ENCODE results near the gene TSPAN11. TPM values are rescaled to one million over a fixed set of nuclear protein-coding genes. Genes with fewer than 3 reads are reported as not detected.

Gene TSPAN11
- total and polyA plus RNA-seq, 2 of the 4 experiments (the other 2 are of a cell fraction): 0.18 to 0.26 TPM

- Histone ChIP-seq H3K9me1 (ENCODE audit: insufficient read depth, low read length) (no peaks in the 10 kb centered on the region), H2AK5ac (ENCODE audit: low read depth, low read length) (no peak overlapping the region), H3K9me3 (ENCODE audit: control insufficient read depth, insufficient read depth, low read length) (no peaks in the 10 kb centered on the region), H2AK9ac (replicated peaks; ENCODE audit: low read depth, low read length, poor library complexity) (no peak overlapping the region), H3K27ac (ENCODE audit: insufficient read depth, low read length) (no peak overlapping the region), H3K18ac (ENCODE audit: low read depth, low read length) (no peak overlapping the region), H3K4me1 (ENCODE audit: control insufficient read depth, insufficient read depth, low read length) (no peaks in the 10 kb centered on the region), H3K4me2 (ENCODE audit: low read depth, low read length) (no peak overlapping the region), H3K4me3 (ENCODE audit: insufficient read depth, low read depth, low read length) (no peak overlapping the region), H3K9ac (ENCODE audit: low read depth, low read length) (no peak overlapping the region), H2BK20ac (ENCODE audit: low read depth, low read length) (no peak overlapping the region), H2AFZ (replicated peaks; ENCODE audit: low read length, poor library complexity) (no peak overlapping the region), H2BK120ac (ENCODE audit: low read depth, low read length) (no peak overlapping the region), H3K14ac (replicated peaks; ENCODE audit: low read depth, low read length) (no peak overlapping the region), H2BK5ac (ENCODE audit: low read depth, low read length, poor library complexity, severe bottlenecking) (no peak overlapping the region), H3K36me3 (ENCODE audit: control insufficient read depth, insufficient read depth, low read length) (no peaks in the 10 kb centered on the region), H3K27me3 (ENCODE audit: control insufficient read depth, insufficient read depth, low read length) (peaks cover 45% of the 10 kb centered on the region; the same call in 1 of the 2 replicates), H3K4ac (ENCODE audit: low read depth, low read length) (no peak overlapping the region), H4K5ac (ENCODE audit: low read depth, low read length) (no peak overlapping the region), H2BK15ac (ENCODE audit: low read depth, low read length) (no peak overlapping the region), H3K23ac (ENCODE audit: low read depth, low read length) (no peak overlapping the region), H3K79me1 (ENCODE audit: low read depth in 1 of 2, low read length in 2 of 2) (no peaks in the 10 kb centered on the region), H4K8ac (ENCODE audit: low read depth in 2 of 2, low read length in 2 of 2) (no peak overlapping the region), H4K20me1 (ENCODE audit: insufficient read depth, low read length) (no peaks in the 10 kb centered on the region), H3K56ac (ENCODE audit: extremely low read depth, insufficient read depth, low read length) (no peak overlapping the region), H4K91ac (ENCODE audit: insufficient read depth, low read depth, low read length) (no peak overlapping the region)
- no TSS peak for BruUV-seq (replicated peaks)
- ChIA-PET CTCF (no interaction called here), POLR2A (ENCODE audit: unreplicated experiment) (no interaction called here)
- in situ Hi-C loops (cut with MboI; ENCODE audit: low sequenced_read_pairs) (no loop called here), intact Hi-C loops (cut with micrococcal nuclease) (no loop called here), dilution Hi-C loops (cut with HindIII; ENCODE audit: low sequenced_read_pairs, unreplicated experiment) (no loop called here)
- TF ChIP-seq RCOR1 (IDR thresholded peaks at IDR 0.05; ENCODE audit: insufficient replicate concordance, low read length): no peak
- TF ChIP-seq SMC3 (IDR thresholded peaks at IDR 0.05; ENCODE audit: low read depth, low read length): no peak
- TF ChIP-seq MAFK (IDR thresholded peaks at IDR 0.05; ENCODE audit: low read depth, low read length): no peak
- no peak for TF ChIP-seq ELK1 (IDR thresholded peaks at IDR 0.05; ENCODE audit: borderline replicate concordance, low read depth, low read length)
- no peak for TF ChIP-seq POLR2A (IDR thresholded peaks at IDR 0.05; ENCODE audit: low read depth, low read length)
- no peak for TF ChIP-seq BHLHE40 (IDR thresholded peaks at IDR 0.05; ENCODE audit: low read depth, low read length)
- no peak for TF ChIP-seq MAZ (IDR thresholded peaks at IDR 0.05; ENCODE audit: borderline replicate concordance, low read depth, low read length)
- no peak for TF ChIP-seq RFX5 (IDR thresholded peaks at IDR 0.05; ENCODE audit: low read depth, low read length)
- TF ChIP-seq CEBPB (IDR thresholded peaks at IDR 0.05; ENCODE audit: low read depth, low read length): no peak
- WGBS, 2 experiments (ENCODE audit: extremely low coverage in 2 of 2, insufficient read length in 1 of 2): 95% methylated on average over 3 of the region's 11 CpGs; no CpG with 5 or more reads in 1 of the 2 experiments
- ATAC-seq (ENCODE audit: low read depth): no peak
- no peak for DNase-seq
Measured at GRCh38 chr12:30977124-30977523, 50.6 kb downstream of the TSPAN11 start.

Data from IMR-90 (cell line).